Measurements from ENCODE around the gene C6orf89.

DNA sequence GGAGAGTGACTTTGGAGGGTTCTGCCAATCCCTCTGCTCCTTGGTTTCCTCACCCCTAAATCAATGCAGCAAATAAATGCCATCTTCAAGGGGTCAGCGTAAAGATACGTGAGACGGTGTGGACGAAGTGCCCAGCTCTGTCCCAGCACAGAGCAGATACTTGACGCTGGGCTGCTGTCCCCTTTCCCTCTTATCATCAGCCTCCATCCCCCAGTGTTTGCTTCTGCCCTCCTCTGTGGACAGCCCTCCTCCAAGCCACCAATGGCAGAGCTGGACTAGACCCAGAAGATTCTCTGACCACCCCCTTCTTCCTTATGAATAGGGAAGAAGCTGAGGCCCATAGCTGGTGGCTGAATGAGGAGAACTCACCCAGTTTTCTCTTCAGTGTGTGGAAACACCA is 51.1 kb downstream of the C6orf89 start:
- TF ChIP-seq, protein P1, sequence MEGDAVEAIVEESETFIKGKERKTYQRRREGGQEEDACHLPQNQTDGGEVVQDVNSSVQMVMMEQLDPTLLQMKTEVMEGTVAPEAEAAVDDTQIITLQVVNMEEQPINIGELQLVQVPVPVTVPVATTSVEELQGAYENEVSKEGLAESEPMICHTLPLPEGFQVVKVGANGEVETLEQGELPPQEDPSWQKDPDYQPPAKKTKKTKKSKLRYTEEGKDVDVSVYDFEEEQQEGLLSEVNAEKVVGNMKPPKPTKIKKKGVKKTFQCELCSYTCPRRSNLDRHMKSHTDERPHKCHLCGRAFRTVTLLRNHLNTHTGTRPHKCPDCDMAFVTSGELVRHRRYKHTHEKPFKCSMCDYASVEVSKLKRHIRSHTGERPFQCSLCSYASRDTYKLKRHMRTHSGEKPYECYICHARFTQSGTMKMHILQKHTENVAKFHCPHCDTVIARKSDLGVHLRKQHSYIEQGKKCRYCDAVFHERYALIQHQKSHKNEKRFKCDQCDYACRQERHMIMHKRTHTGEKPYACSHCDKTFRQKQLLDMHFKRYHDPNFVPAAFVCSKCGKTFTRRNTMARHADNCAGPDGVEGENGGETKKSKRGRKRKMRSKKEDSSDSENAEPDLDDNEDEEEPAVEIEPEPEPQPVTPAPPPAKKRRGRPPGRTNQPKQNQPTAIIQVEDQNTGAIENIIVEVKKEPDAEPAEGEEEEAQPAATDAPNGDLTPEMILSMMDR (optimal IDR thresholded peaks at IDR 0.05 in 1 of 3, IDR thresholded peaks at IDR 0.05 in 1 of 3, conservative IDR thresholded peaks at IDR 0.05 in 1 of 3; ENCODE audit: extremely low read depth in 1 of 3, insufficient read depth in 2 of 3, low read length in 3 of 3), result no peak
- no peak for TF ChIP-seq EZH2 (IDR thresholded peaks at IDR 0.05; ENCODE audit: low read length)

Measured in keratinocyte (primary cell).